ENCODE measurements around the gene SLC8A2. TPM values are rescaled to one million over a fixed set of nuclear protein-coding genes. Genes with fewer than 3 reads are reported as not detected.
A peak's percentile ranks its signal among the peaks of the same experiment; 100 is the strongest.

The SLC8A2 gene, protein sequence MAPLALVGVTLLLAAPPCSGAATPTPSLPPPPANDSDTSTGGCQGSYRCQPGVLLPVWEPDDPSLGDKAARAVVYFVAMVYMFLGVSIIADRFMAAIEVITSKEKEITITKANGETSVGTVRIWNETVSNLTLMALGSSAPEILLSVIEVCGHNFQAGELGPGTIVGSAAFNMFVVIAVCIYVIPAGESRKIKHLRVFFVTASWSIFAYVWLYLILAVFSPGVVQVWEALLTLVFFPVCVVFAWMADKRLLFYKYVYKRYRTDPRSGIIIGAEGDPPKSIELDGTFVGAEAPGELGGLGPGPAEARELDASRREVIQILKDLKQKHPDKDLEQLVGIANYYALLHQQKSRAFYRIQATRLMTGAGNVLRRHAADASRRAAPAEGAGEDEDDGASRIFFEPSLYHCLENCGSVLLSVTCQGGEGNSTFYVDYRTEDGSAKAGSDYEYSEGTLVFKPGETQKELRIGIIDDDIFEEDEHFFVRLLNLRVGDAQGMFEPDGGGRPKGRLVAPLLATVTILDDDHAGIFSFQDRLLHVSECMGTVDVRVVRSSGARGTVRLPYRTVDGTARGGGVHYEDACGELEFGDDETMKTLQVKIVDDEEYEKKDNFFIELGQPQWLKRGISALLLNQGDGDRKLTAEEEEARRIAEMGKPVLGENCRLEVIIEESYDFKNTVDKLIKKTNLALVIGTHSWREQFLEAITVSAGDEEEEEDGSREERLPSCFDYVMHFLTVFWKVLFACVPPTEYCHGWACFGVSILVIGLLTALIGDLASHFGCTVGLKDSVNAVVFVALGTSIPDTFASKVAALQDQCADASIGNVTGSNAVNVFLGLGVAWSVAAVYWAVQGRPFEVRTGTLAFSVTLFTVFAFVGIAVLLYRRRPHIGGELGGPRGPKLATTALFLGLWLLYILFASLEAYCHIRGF
- total RNA-seq (2014; rRNA removed; shearing (Covaris generic)) = not detected in 2 replicates

DNA sequence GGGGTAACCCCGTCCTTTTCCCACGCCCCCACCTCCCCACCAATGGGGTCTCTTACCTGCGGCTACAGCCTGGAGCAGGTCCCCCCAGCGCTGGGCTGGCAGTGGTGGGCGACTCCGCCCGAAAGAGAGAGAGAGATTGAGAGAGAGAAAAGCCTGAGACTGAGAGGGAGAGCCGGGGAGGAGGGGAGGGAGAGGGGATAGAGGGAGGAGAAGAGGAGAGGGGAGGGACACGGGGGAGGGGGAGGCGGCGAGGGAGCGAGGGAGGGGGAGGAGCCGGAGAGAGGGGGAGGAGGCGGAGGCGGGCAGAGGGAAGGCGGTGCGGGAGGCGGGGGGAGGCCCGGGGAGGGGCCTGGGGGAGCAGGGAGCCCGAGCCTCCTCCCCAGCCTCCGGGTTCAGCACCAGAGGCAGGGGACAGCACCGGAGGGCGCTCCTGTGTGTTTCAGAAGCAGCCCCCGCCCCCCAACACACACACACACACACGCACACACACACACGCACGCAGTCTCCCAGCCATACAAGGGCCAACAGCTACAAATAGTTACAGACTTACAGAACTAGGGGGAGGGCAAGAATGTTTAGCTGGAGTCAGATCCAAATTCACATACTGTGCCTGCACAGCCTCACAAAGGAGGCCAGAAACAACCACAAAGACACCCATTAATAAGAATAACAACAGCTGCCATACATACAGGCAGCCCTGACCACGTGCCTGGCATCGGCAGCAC, at the start of gene SLC8A2:
SLC8A2 (minus strand) TSS at position 161 of the 725 bp plus-strand sequence. CDS start 5,490 bp downstream, outside the sequence.
- Histone ChIP-seq H3K27ac (no peak within 1 kb of the TSS), H3K9me3 (replicated peaks) (no peaks in the 10 kb centered on the region), H3K4me1 (replicated peaks) (no peaks in the 10 kb centered on the region), H3K36me3 (no peaks in the 10 kb centered on the region), H3K27me3 (replicated peaks) (peaks cover 48% of the 10 kb centered on the region), H3K4me3 (no peak within 1 kb of the TSS)
- peak; percentile 30 to 64 for DNase-seq (ENCODE audit: low read depth in 1 of 2, low spot score in 2 of 2)

GRCh38 chr19:47520839-47521238, 49.1 kb upstream of the SLC8A2 start:
- no peaks in the 10 kb centered on the region for H3K36me3 ChIP-seq
- H3K27me3 ChIP-seq (replicated peaks) = no peaks in the 10 kb centered on the region

DNA sequence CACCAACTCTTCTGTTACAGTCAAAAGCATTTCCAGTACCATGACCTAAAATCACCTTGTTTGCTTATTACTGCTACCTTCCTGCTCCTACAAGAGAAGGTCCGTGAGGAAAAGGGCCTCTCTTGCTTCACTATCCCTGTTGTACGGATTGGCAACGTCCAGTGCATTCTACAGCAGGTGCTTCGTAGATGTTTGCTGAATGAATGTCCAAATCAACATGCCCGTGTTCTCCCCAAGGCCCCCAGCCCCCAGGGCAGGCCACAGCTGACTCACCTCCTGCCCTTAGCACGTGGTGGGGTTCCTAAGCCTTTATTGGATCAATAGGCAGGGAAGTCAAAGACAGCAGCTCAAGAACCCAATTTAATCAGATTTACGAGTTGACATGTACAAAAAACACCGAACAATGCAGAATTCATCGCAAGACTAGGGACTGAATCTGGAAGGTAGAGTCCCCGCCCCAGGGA, 48.7 kb upstream of the SLC8A2 start:
- H3K4me1 ChIP-seq (replicated peaks) = peaks cover 31% of the 10 kb centered on the region
- H3K27me3 ChIP-seq (replicated peaks) = no peaks in the 10 kb centered on the region
- H3K9me3 ChIP-seq (replicated peaks) = no peaks in the 10 kb centered on the region
- no peaks in the 10 kb centered on the region for H3K36me3 ChIP-seq
- no peak overlapping the region for H3K4me3 ChIP-seq
- no peak overlapping the region for H3K27ac ChIP-seq
- no peak for DNase-seq (ENCODE audit: low read depth in 1 of 2, low spot score in 2 of 2)

More at GRCh38 chr19:47520839-47521238, 49.1 kb upstream of the SLC8A2 start:
- no peak for DNase-seq (ENCODE audit: low read depth in 1 of 2, low spot score in 2 of 2)
- H3K4me3 ChIP-seq = no peak overlapping the region
- peaks cover 31% of the 10 kb centered on the region for H3K4me1 ChIP-seq (replicated peaks)
- no peak overlapping the region for H3K27ac ChIP-seq
- H3K9me3 ChIP-seq (replicated peaks) = no peaks in the 10 kb centered on the region

- no peak for DNase-seq (ENCODE audit: low read depth in 1 of 2, low spot score in 2 of 2)
- no peaks in the 10 kb centered on the region for H3K27me3 ChIP-seq (replicated peaks)
- peaks cover 29% of the 10 kb centered on the region for H3K4me1 ChIP-seq (replicated peaks)
- H3K36me3 ChIP-seq = peaks cover 4% of the 10 kb centered on the region; the same call in 1 of the 2 replicates
- H3K27ac ChIP-seq = no peak overlapping the region
- no peak overlapping the region for H3K4me3 ChIP-seq
- no peaks in the 10 kb centered on the region for H3K9me3 ChIP-seq (replicated peaks)
Measured at GRCh38 chr19:47518854-47519253, 47.2 kb upstream of the SLC8A2 start.

DNA sequence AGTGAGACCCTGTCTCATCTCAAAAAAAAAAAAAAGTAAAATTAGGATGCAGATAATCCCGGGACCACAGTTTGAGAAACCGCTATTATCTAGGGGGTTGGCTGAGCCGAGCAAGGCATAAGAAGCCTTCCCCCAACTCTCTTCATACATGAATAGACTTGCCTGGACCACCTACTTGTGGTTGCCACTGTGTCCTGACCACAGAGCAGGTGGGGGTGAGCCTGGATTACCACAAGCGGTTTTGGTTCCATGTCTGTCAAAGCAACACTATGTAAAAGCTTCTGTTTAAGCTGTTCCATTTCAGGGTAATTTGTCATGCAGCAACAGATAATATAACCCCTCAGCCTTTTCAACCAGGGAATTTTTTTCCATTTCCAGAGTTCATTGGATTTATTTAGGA, 46.4 kb upstream of the SLC8A2 start:
- Histone ChIP-seq H3K36me3 (peaks cover 6% of the 10 kb centered on the region; the same call in 1 of the 2 replicates), H3K9me3 (replicated peaks) (no peaks in the 10 kb centered on the region), H3K27ac (no peak overlapping the region), H3K27me3 (replicated peaks) (no peaks in the 10 kb centered on the region), H3K4me1 (replicated peaks) (peaks cover 26% of the 10 kb centered on the region), H3K4me3 (no peak overlapping the region)
- peak in 1 of 2 experiments; percentile 25 for DNase-seq (ENCODE audit: low read depth in 1 of 2, low spot score in 2 of 2)

DNA sequence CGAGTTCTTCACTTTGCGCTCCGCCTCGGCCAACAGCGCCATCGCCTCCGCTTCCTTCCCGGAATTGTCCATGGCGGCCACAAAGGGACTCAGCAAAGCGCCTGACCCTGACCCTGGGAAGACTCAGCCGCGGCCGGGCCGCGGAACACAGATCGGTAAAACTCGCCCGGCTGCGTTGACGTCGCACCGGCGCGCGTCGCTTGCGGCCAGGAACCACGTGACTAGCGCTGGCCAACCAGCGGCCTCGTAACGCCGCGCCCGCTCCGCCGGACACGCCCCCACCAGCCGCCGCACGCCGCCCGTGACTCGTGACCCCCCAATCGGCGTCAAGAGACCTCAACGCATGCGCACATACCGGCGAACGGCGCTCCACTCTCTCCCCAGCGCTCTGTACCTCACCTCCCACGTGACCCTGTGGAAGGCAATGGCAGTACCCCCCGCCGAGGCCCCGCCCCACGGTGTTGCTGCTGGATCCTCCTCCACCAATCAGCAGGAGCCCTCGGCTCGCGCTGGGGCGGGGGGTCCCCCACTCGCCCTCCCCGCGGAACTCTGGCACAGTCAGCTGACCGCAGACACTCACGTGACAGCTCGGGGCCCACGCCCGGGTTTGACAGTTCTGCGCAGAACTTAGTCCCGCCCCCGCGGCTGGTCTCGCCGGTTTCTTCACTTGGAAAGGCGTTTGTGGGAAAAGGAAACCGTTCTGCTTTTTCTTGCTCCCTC, 43.3 kb upstream of the SLC8A2 start, which contains the start of gene NAPA:
NAPA (minus strand) TSS at position 195 of the 720 bp plus-strand sequence; CDS start at position 72, 123 bp downstream.
- Histone ChIP-seq H3K4me3 (peak within 1 kb of the TSS; percentile 67), H3K27me3 (replicated peaks) (no peaks in the 10 kb centered on the region), H3K36me3 (peaks cover 7% of the 10 kb centered on the region; the same call in 1 of the 2 replicates), H3K27ac (peak within 1 kb of the TSS; percentile 61), H3K9me3 (replicated peaks) (no peaks in the 10 kb centered on the region), H3K4me1 (replicated peaks) (peaks cover 21% of the 10 kb centered on the region)
- DNase-seq (ENCODE audit: low read depth in 1 of 2, low spot score in 2 of 2) = peak; percentile 100

GRCh38 chr19:47514151-47514868, 42.6 kb upstream of the SLC8A2 start:
- DNase-seq (ENCODE audit: low read depth in 1 of 2, low spot score in 2 of 2) = no peak

DNA sequence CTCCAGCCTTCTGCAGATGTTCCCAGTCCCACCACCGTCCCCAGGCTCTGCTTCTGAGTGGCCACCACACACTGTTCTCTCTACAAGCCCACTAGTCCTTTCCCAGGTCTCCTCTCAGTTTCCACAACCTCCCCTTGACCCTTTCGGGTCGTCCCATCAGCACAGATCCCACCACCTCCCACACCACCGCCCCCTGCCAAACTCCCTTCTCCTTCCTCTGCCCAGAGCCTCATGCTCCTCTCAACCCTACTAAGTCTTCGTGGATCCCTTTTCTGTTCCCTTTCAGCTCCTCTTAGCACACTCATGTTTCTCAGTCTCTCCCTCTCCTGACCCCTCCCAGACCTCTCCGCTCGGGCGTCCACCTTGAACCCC, 41.2 kb upstream of the SLC8A2 start:
- H3K4me3 ChIP-seq = no peak overlapping the region
- no peaks in the 10 kb centered on the region for H3K27me3 ChIP-seq (replicated peaks)
- H3K36me3 ChIP-seq = peaks cover 7% of the 10 kb centered on the region; the same call in 1 of the 2 replicates
- H3K27ac ChIP-seq = no peak overlapping the region
- no peak for DNase-seq (ENCODE audit: low read depth in 1 of 2, low spot score in 2 of 2)
- no peaks in the 10 kb centered on the region for H3K9me3 ChIP-seq (replicated peaks)
- peaks cover 14% of the 10 kb centered on the region for H3K4me1 ChIP-seq (replicated peaks)

More at GRCh38 chr19:47514151-47514868, 42.6 kb upstream of the SLC8A2 start:
- Histone ChIP-seq H3K27ac (peak overlapping the region; percentile 46), H3K27me3 (replicated peaks) (no peaks in the 10 kb centered on the region), H3K36me3 (peaks cover 7% of the 10 kb centered on the region; the same call in 1 of the 2 replicates), H3K9me3 (replicated peaks) (no peaks in the 10 kb centered on the region), H3K4me1 (replicated peaks) (peaks cover 21% of the 10 kb centered on the region), H3K4me3 (peak overlapping the region; percentile 67)

DNA sequence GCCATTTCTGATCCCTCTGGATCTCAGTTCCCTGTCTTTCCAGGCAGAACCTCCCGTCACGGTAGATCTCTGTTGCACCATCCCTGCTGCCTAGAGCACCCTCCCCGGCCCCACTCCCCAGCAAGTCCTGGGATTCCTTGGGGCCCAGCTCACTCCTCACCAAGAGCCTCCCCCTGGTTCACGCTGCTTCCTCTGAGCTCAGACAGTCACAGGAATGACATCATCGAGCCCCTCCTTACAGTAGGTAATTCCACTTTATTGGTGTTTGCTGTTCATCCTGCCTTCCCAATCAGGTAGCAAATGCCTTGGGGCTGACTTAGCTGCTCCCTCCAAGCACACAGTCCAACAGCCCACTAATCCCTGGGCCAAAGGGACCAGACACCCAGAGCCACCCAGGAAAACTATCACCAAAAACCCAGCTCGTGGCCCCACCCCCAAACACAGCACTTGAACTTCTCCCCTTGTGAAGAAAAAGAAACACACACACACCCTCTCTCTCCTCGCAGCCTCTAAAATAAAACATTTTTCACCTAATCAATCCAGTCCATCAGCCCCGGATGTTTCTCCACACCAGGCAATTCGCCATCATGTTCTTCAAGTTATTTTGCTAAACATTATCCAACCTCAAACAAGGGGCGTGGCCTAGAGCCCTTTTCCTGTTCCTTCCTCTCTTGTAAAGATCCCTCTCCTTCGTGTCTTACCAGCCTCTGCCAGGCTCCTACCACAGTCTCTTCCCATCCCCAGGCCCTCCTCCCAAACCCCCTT, 40.7 kb upstream of the SLC8A2 start:
- Histone ChIP-seq H3K4me1 (replicated peaks) (peaks cover 11% of the 10 kb centered on the region), H3K4me3 (no peak overlapping the region), H3K36me3 (peaks cover 7% of the 10 kb centered on the region; the same call in 1 of the 2 replicates), H3K9me3 (replicated peaks) (no peaks in the 10 kb centered on the region), H3K27me3 (replicated peaks) (no peaks in the 10 kb centered on the region), H3K27ac (no peak overlapping the region)
- DNase-seq (ENCODE audit: low read depth in 1 of 2, low spot score in 2 of 2) = peak in 1 of 2 experiments; percentile 41

DNA sequence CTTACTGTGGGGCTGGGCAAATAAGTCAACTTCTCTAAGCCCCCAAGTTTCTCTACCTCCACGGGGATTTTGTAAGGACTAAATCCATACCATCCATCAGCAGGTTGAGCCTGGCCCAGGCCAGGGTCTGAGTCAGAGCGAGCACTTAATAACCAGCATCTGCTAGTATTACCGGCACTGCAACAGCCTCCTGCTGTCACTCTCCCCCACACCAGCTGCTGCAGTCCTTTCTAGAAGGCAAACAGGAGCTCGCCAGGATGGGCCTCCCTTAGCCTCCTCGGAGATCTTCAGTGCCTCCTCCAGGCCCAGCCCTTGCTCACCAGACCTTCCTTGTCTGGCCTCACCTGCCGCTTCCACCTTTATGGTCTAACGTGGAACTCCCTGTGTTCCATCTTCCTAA, 40.0 kb upstream of the SLC8A2 start:
- H3K27ac ChIP-seq = no peak overlapping the region
- peaks cover 11% of the 10 kb centered on the region for H3K4me1 ChIP-seq (replicated peaks)
- H3K9me3 ChIP-seq (replicated peaks) = no peaks in the 10 kb centered on the region
- no peaks in the 10 kb centered on the region for H3K27me3 ChIP-seq (replicated peaks)
- H3K4me3 ChIP-seq = no peak overlapping the region
- H3K36me3 ChIP-seq = peaks cover 7% of the 10 kb centered on the region; the same call in 1 of the 2 replicates
- no peak for DNase-seq (ENCODE audit: low read depth in 1 of 2, low spot score in 2 of 2)

DNA sequence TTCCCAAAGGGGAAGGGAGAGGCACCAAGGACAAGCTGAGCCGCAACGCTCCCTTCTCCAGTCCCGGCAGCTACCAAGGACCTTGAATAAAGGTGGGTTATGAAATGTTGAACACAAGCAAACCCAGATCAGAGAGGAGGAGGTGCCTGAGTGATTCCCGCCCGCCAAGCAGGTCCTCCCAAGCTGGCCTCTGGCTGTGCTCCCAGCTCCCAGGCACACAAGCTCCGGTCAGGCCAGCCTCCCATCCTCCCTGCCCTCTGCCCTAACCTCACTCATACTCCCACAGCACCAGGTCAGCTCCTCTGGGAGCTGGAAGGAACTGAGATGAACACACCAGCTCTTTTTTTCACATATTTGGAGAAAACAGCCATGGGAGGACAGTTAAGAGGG, 39.4 kb upstream of the SLC8A2 start:
- H3K4me1 ChIP-seq (replicated peaks) = peaks cover 11% of the 10 kb centered on the region
- H3K27ac ChIP-seq = no peak overlapping the region
- peaks cover 7% of the 10 kb centered on the region; the same call in 1 of the 2 replicates for H3K36me3 ChIP-seq
- H3K27me3 ChIP-seq (replicated peaks) = no peaks in the 10 kb centered on the region
- H3K4me3 ChIP-seq = no peak overlapping the region
- no peaks in the 10 kb centered on the region for H3K9me3 ChIP-seq (replicated peaks)
- DNase-seq (ENCODE audit: low read depth in 1 of 2, low spot score in 2 of 2) = no peak
